Activated T-cell treated with anti-CD3 and anti-CD28 coated beads, Interleukin-2, amount 50 U/mL, for 72 hours (primary cell): ENCODE data around the gene EIF4E3. TPM values are rescaled to one million over a fixed set of nuclear protein-coding genes. Genes with fewer than 3 reads are reported as not detected.

ENCODE experiments used
- ATAC-seq, 2 donors: fragments of 150-1000 bp; cut with Tn5 transposase; replicated peaks in 1 of 2; 2 replicates each; pipeline ENCODE4 v1.10.0; 2021; ENCODE audit warnings: moderate library complexity in 2 of 2, mild to moderate bottlenecking in 1 of 2
- DNase-seq, 2 donors: peaks; one replicate each; pipeline ENCODE4 v3.0.0; 2021 to 2022; ENCODE audit warnings: mixed read lengths in 1 of 2
- H3K27ac Mint-ChIP-seq: one replicate; pipeline ENCODE4 v1.8.0; 2022; ENCODE audit warnings: mild to moderate bottlenecking, moderate library complexity, mixed read lengths
- H3K27me3 Mint-ChIP-seq: one replicate; pipeline ENCODE4 v1.8.0; 2022; ENCODE audit warnings: low read depth, mixed read lengths
- H3K36me3 Mint-ChIP-seq, 2 donors: one replicate each; pipeline ENCODE4 v1.8.0; 2022; ENCODE audit warnings: mixed read lengths in 2 of 2, mild to moderate bottlenecking in 1 of 2; ENCODE audit not compliant: insufficient read depth in 2 of 2
- H3K4me1 Mint-ChIP-seq: one replicate; pipeline ENCODE4 v1.8.0; 2022; ENCODE audit warnings: low read depth, mixed read lengths
- H3K4me3 Mint-ChIP-seq, 2 donors: one replicate each; pipeline ENCODE4 v1.8.0; 2022; ENCODE audit warnings: mild to moderate bottlenecking in 2 of 2, mixed read lengths in 2 of 2, moderate library complexity in 2 of 2
- H3K9me3 Mint-ChIP-seq, 2 donors: one replicate each; pipeline ENCODE4 v1.8.0; 2022; ENCODE audit warnings: mixed read lengths in 2 of 2
- total RNA-seq, 2 donors: library from RNA; stranded (reverse); gene quantifications; one replicate each; pipeline ENCODE4 v1.2.3, GENCODE V29; 2022

Gene EIF4E3
- total RNA-seq, 2 donors from 2014 or later, result 51.8 to 70.1 TPM

GRCh38 chr3:71694358-71694999 lies 30.7 kb downstream of the EIF4E3 start:
- H3K9me3 Mint-ChIP-seq, result no peaks in the 10 kb centered on the region
- H3K4me1 Mint-ChIP-seq, result peaks cover 7% of the 10 kb centered on the region
- ATAC-seq (no peak), DNase-seq (no peak)
- no peak overlapping the region for H3K4me3 Mint-ChIP-seq
- no peak overlapping the region for H3K27ac Mint-ChIP-seq
- H3K36me3 Mint-ChIP-seq, result peaks cover 0 to 13% of the 10 kb centered on the region in 2 donors
- H3K27me3 Mint-ChIP-seq, result no peaks in the 10 kb centered on the region

GRCh38 chr3:71693641-71694040 lies 31.6 kb downstream of the EIF4E3 start:
- ATAC-seq, result no peak
- H3K27ac Mint-ChIP-seq, result no peak overlapping the region
- DNase-seq, result no peak
- no peak overlapping the region for H3K4me3 Mint-ChIP-seq
- peaks cover 0 to 16% of the 10 kb centered on the region in 2 donors for H3K36me3 Mint-ChIP-seq
- no peaks in the 10 kb centered on the region for H3K9me3 Mint-ChIP-seq
- peaks cover 15% of the 10 kb centered on the region for H3K4me1 Mint-ChIP-seq
- H3K27me3 Mint-ChIP-seq, result no peaks in the 10 kb centered on the region

- Mint-ChIP-seq H3K27me3 (no peaks in the 10 kb centered on the region), H3K9me3 (no peaks in the 10 kb centered on the region), H3K27ac (no peak overlapping the region), H3K4me1 (peaks cover 23% of the 10 kb centered on the region), H3K36me3 (peaks cover 0 to 12% of the 10 kb centered on the region in 2 donors), H3K4me3 (no peak overlapping the region)
- ATAC-seq (no peak), DNase-seq (no peak)
Measured at GRCh38 chr3:71692139-71692538, 33.1 kb downstream of the EIF4E3 start.

- Mint-ChIP-seq H3K27ac (no peak overlapping the region), H3K36me3 (peaks cover 1 to 15% of the 10 kb centered on the region in 2 donors), H3K4me3 (no peak overlapping the region), H3K4me1 (peaks cover 23% of the 10 kb centered on the region), H3K27me3 (no peaks in the 10 kb centered on the region), H3K9me3 (no peaks in the 10 kb centered on the region)
- DNase-seq (no peak), ATAC-seq (no peak)
Measured at GRCh38 chr3:71690341-71690841, 34.8 kb downstream of the EIF4E3 start.

GRCh38 chr3:71689291-71689690 lies 35.9 kb downstream of the EIF4E3 start:
- peaks cover 23% of the 10 kb centered on the region for H3K4me1 Mint-ChIP-seq
- no peak overlapping the region for H3K27ac Mint-ChIP-seq
- H3K27me3 Mint-ChIP-seq, result no peaks in the 10 kb centered on the region
- H3K9me3 Mint-ChIP-seq, result no peaks in the 10 kb centered on the region
- H3K4me3 Mint-ChIP-seq, result peak overlapping the region in 1 of 2 donors; percentile 10
- ATAC-seq (peak; percentile 64 to 74), DNase-seq (no peak)
- H3K36me3 Mint-ChIP-seq, result peaks cover 1 to 17% of the 10 kb centered on the region in 2 donors

GRCh38 chr3:71688121-71688520 lies 37.1 kb downstream of the EIF4E3 start:
- H3K27ac Mint-ChIP-seq, result peak overlapping the region; percentile 5
- peaks cover 1 to 17% of the 10 kb centered on the region in 2 donors for H3K36me3 Mint-ChIP-seq
- no peak overlapping the region for H3K4me3 Mint-ChIP-seq
- DNase-seq (no peak), ATAC-seq (peak in 1 of 2 donors; percentile 11)
- H3K27me3 Mint-ChIP-seq, result no peaks in the 10 kb centered on the region
- no peaks in the 10 kb centered on the region for H3K9me3 Mint-ChIP-seq
- H3K4me1 Mint-ChIP-seq, result peaks cover 23% of the 10 kb centered on the region

- ATAC-seq (peak in 1 of 2 donors; percentile 41), DNase-seq (no peak)
- Mint-ChIP-seq H3K4me1 (peaks cover 33% of the 10 kb centered on the region), H3K27me3 (no peaks in the 10 kb centered on the region), H3K36me3 (peaks cover 1 to 17% of the 10 kb centered on the region in 2 donors), H3K27ac (no peak overlapping the region), H3K9me3 (no peaks in the 10 kb centered on the region), H3K4me3 (no peak overlapping the region)
Measured at GRCh38 chr3:71685686-71686085, 39.5 kb downstream of the EIF4E3 start.

GRCh38 chr3:71684757-71685386 lies 40.3 kb downstream of the EIF4E3 start:
- ATAC-seq (no peak), DNase-seq (no peak)
- H3K27ac Mint-ChIP-seq, result no peak overlapping the region
- peaks cover 31% of the 10 kb centered on the region for H3K4me1 Mint-ChIP-seq
- H3K36me3 Mint-ChIP-seq, result peaks cover 1 to 14% of the 10 kb centered on the region in 2 donors
- H3K27me3 Mint-ChIP-seq, result no peaks in the 10 kb centered on the region
- H3K9me3 Mint-ChIP-seq, result no peaks in the 10 kb centered on the region
- no peak overlapping the region for H3K4me3 Mint-ChIP-seq

- Mint-ChIP-seq H3K4me1 (peaks cover 26% of the 10 kb centered on the region), H3K9me3 (no peaks in the 10 kb centered on the region), H3K27me3 (no peaks in the 10 kb centered on the region), H3K4me3 (no peak overlapping the region), H3K36me3 (peaks cover 1 to 13% of the 10 kb centered on the region in 2 donors), H3K27ac (peak overlapping the region; percentile 84)
- no peak for ATAC-seq
- no peak for DNase-seq
Measured at GRCh38 chr3:71684046-71684756, 41.0 kb downstream of the EIF4E3 start.

- DNase-seq, result peak; percentile 21 to 25
- Mint-ChIP-seq H3K27ac (no peak overlapping the region), H3K9me3 (no peaks in the 10 kb centered on the region), H3K36me3 (peaks cover 0 to 2% of the 10 kb centered on the region in 2 donors), H3K27me3 (no peaks in the 10 kb centered on the region), H3K4me1 (peaks cover 12% of the 10 kb centered on the region), H3K4me3 (no peak overlapping the region)
- ATAC-seq, result peak; percentile 39 to 48
Measured at GRCh38 chr3:71681224-71681668, 44.0 kb downstream of the EIF4E3 start.

- Mint-ChIP-seq H3K4me3 (no peak overlapping the region), H3K27me3 (no peaks in the 10 kb centered on the region), H3K36me3 (peaks cover 0 to 2% of the 10 kb centered on the region in 2 donors), H3K4me1 (peaks cover 12% of the 10 kb centered on the region), H3K27ac (no peak overlapping the region), H3K9me3 (no peaks in the 10 kb centered on the region)
- ATAC-seq, result no peak
- DNase-seq, result no peak
Measured at GRCh38 chr3:71680603-71681002, 44.6 kb downstream of the EIF4E3 start.

- Mint-ChIP-seq H3K4me1 (peaks cover 18% of the 10 kb centered on the region), H3K27me3 (no peaks in the 10 kb centered on the region), H3K36me3 (no peaks in the 10 kb centered on the region), H3K27ac (no peak overlapping the region), H3K4me3 (no peak overlapping the region), H3K9me3 (no peaks in the 10 kb centered on the region)
- ATAC-seq (no peak), DNase-seq (no peak)
Measured at GRCh38 chr3:71676931-71677330, 48.3 kb downstream of the EIF4E3 start.

GRCh38 chr3:71673486-71673885 lies 51.7 kb downstream of the EIF4E3 start:
- H3K4me3 Mint-ChIP-seq, result no peak overlapping the region
- no peak for ATAC-seq
- H3K27ac Mint-ChIP-seq, result no peak overlapping the region
- peaks cover 17% of the 10 kb centered on the region for H3K4me1 Mint-ChIP-seq
- H3K36me3 Mint-ChIP-seq, result no peaks in the 10 kb centered on the region
- DNase-seq, result no peak
- no peaks in the 10 kb centered on the region for H3K27me3 Mint-ChIP-seq
- H3K9me3 Mint-ChIP-seq, result no peaks in the 10 kb centered on the region
